SKM-1 treated with dmso at 0.1 percent for 144 hours (cell line): ENCODE measurements around the gene VPS54.
A peak's percentile ranks its signal among the peaks of the same experiment; 100 is the strongest.

Source experiments
- DNase-seq: peaks from one replicate; lab custom pipeline; 2025; ENCODE audit not compliant: unreplicated experiment; lab: John Stamatoyannopoulos, UW

Gene VPS54

GRCh38 chr2:64019083-64019974 lies at the start of gene VPS54:
TSS of gene VPS54 (minus strand) at chr2:64019428. CDS start at chr2:63983999, 35,429 bp downstream.
- peak; percentile 43 for DNase-seq

GRCh38 chr2:64067326-64067725 lies 48.1 kb upstream of the VPS54 start:
- DNase-seq = no peak

- no peak for DNase-seq
These were observed 46.3 kb upstream of the VPS54 start for GRCh38 chr2:64065516-64065915.

GRCh38 chr2:64063924-64064331 lies 44.7 kb upstream of the VPS54 start:
- no peak for DNase-seq

GRCh38 chr2:64063454-64063853 lies 44.2 kb upstream of the VPS54 start:
- no peak for DNase-seq

GRCh38 chr2:64062840-64063239 lies 43.6 kb upstream of the VPS54 start:
- no peak for DNase-seq

- DNase-seq = no peak
These were observed 40.0 kb upstream of the VPS54 start for GRCh38 chr2:64059270-64059669.

GRCh38 chr2:64056021-64056420 lies 36.8 kb upstream of the VPS54 start:
- no peak for DNase-seq

GRCh38 chr2:64054161-64054915 lies 35.1 kb upstream of the VPS54 start:
- DNase-seq = no peak

GRCh38 chr2:64052463-64053241 lies 33.4 kb upstream of the VPS54 start:
- DNase-seq = peak; percentile 14

GRCh38 chr2:64049633-64050220 lies 30.5 kb upstream of the VPS54 start:
- peak; percentile 47 for DNase-seq

- no peak for DNase-seq
These were observed 26.7 kb upstream of the VPS54 start for GRCh38 chr2:64045938-64046337.

GRCh38 chr2:64040161-64040560 lies 20.9 kb upstream of the VPS54 start:
- no peak for DNase-seq

GRCh38 chr2:64036034-64036705 lies 16.9 kb upstream of the VPS54 start:
- no peak for DNase-seq

- DNase-seq = no peak
These were observed 16.1 kb upstream of the VPS54 start for GRCh38 chr2:64035072-64035942.

GRCh38 chr2:64029116-64029665 lies 10.0 kb upstream of the VPS54 start:
- no peak for DNase-seq

GRCh38 chr2:64025741-64026140 lies 6.5 kb upstream of the VPS54 start:
- DNase-seq = no peak

- DNase-seq = no peak
These were observed 5.2 kb upstream of the VPS54 start for GRCh38 chr2:64024259-64024949.
